ENCODE data around the gene WNT9A. TPM values are rescaled to one million over a fixed set of nuclear protein-coding genes. Genes with fewer than 3 reads are reported as not detected.

The WNT9A gene
- total and polyA plus RNA-seq, 12 donors = 0.39 to 27.9 (median 3.8) TPM

- WGBS, 2 donors = 85 to 87% methylated on average over 6 of the region's 6 CpGs
- no peak overlapping the region for H3K27ac ChIP-seq
- no peaks in the 10 kb centered on the region for H3K36me3 ChIP-seq
- no peak overlapping the region for H3K4me3 ChIP-seq
- peaks cover 0 to 8% (median 0%) of the 10 kb centered on the region in 9 donors for H3K4me1 ChIP-seq
- no peak for ATAC-seq
- TF ChIP-seq, protein P1, sequence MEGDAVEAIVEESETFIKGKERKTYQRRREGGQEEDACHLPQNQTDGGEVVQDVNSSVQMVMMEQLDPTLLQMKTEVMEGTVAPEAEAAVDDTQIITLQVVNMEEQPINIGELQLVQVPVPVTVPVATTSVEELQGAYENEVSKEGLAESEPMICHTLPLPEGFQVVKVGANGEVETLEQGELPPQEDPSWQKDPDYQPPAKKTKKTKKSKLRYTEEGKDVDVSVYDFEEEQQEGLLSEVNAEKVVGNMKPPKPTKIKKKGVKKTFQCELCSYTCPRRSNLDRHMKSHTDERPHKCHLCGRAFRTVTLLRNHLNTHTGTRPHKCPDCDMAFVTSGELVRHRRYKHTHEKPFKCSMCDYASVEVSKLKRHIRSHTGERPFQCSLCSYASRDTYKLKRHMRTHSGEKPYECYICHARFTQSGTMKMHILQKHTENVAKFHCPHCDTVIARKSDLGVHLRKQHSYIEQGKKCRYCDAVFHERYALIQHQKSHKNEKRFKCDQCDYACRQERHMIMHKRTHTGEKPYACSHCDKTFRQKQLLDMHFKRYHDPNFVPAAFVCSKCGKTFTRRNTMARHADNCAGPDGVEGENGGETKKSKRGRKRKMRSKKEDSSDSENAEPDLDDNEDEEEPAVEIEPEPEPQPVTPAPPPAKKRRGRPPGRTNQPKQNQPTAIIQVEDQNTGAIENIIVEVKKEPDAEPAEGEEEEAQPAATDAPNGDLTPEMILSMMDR (IDR thresholded peaks at IDR 0.05) = no peak
- no peak for DNase-seq
- intact Hi-C loops (cut with DNase I) = no loop called here
- H3K27me3 ChIP-seq = no peaks in the 10 kb centered on the region
- H3K9me3 ChIP-seq = no peaks in the 10 kb centered on the region
Observed at GRCh38 chr1:227897704-227898438, 49.9 kb downstream of the WNT9A start.

GRCh38 chr1:227896710-227897655 is 50.7 kb downstream of the WNT9A start:
- H3K4me1 ChIP-seq = peaks cover 0 to 14% (median 0%) of the 10 kb centered on the region in 9 donors
- 90 to 95% methylated on average over 9 of the region's 9 CpGs for WGBS, 2 donors
- no peak overlapping the region for H3K4me3 ChIP-seq
- TF ChIP-seq, protein P1 (IDR thresholded peaks at IDR 0.05) = no peak
- ATAC-seq = no peak
- no peaks in the 10 kb centered on the region for H3K36me3 ChIP-seq
- intact Hi-C loops (cut with DNase I) = no loop called here
- no peak overlapping the region for H3K27ac ChIP-seq
- no peaks in the 10 kb centered on the region for H3K27me3 ChIP-seq
- H3K9me3 ChIP-seq = no peaks in the 10 kb centered on the region
- peak in 1 of 2 donors; percentile 2 for DNase-seq

DNA sequence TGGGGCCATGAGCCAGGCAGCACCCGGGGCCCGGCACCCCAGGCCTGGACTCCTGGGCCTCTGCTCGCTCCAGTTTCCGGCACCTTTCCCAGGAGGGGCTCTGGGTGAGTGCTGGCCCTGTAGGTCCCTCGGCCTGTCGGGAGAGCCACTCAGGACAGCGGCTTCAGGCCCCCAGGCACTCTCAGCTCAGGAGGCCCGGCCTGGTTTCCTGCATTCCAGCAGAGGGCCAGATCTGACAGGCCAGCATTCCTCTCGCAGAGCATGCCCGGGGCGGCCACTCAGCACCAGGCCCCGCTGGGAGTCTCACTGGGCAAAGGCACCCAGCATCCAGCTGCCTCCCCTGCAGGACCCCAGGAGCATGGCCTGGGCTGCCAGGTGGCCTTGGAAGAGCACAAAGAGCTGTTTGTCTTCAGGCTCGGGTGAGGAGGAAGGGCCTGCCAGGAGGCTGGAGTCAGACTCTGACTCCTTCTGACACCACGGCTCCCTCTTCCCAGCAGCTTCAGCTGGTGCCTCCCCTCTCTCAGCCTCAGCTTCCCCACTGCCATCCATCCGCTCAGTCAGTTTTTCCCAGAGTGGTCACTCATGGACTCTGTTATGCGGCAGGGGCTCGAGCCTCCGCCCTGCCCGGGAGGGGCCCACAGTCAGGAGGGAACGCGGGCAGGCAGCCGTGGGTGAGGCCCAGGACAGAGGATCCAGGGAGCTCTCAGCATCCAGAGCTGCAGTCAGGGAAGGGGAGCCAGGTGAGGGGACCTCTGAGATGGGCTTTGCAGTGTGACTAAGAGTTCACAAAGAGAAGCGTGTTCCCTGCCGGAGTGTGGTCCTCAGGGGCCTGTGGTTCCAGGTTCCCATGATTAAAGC is 51.7 kb downstream of the WNT9A start:
- no peaks in the 10 kb centered on the region for H3K9me3 ChIP-seq
- intact Hi-C loops (cut with DNase I) = no loop called here
- WGBS, 2 donors = 68 to 74% methylated on average over 24 of the region's 24 CpGs
- H3K4me1 ChIP-seq = peaks cover 0 to 15% (median 0%) of the 10 kb centered on the region in 9 donors
- no peaks in the 10 kb centered on the region for H3K36me3 ChIP-seq
- DNase-seq = peak in 1 of 2 donors; percentile 11
- peak in 6 of 8 donors; percentile 8 to 62 (median 33) for ATAC-seq
- TF ChIP-seq, protein P1 (IDR thresholded peaks at IDR 0.05) = no peak
- no peak overlapping the region for H3K4me3 ChIP-seq
- peak overlapping the region in 3 of 10 donors; percentile 12 to 62 (median 58) for H3K27ac ChIP-seq
- no peaks in the 10 kb centered on the region for H3K27me3 ChIP-seq
